ENCODE measurements around the gene PACSIN3. TPM values are rescaled to one million over a fixed set of nuclear protein-coding genes. Genes with fewer than 3 reads are reported as not detected.

PACSIN3 gene
- total RNA-seq, 1 donor from 2014 or later, result 56.4 TPM

DNA sequence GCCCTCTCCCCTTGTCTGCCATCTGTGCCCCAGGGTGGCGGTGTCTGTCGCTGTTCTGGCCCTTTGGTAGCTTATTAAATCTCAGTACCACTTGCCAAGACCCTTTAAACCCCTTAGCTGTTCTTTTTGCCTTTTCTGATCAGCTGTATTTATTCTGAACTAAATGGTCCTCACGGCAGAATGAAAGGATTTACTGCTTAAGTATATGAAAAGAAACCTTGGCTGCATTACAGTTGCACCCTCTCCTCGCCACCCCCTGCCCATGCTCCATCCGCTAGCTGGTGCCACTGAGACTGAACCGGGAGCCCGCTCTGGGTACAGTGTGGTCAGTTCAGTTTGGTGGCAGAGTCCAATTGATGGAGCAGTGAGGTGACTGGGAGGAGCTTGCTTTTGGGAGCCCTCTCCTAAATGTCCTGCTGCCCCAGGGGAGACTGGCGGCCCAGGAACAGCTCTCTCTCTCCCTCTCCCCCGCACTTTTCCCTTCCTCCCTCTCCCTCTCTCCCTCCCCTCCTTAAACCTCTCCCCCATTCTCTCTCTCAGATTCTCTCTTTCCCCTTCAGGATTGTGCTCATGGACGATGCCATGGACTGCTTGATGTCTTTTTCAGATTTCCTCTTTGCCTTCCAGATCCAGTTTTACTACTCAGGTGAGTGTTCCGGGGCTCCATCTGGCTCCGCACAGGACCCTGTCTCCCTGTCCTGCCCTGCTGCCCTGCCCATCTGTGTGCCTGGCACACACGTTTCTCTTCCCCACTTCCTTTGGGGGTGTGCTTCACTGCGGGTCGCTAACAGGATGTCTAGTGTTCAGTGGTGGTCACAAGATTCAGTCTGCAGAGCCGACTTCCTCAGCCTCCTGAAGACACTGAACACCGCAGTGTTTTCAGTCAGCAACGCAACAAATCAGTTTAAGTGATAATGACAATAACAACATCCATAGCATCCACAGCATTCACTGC, 31.3 kb downstream of the PACSIN3 start:
- H3K27me3 Mint-ChIP-seq (ENCODE audit: low read depth), result no peaks in the 10 kb centered on the region
- peaks cover 11% of the 10 kb centered on the region for H3K4me1 Mint-ChIP-seq
- no peaks in the 10 kb centered on the region for H3K9me3 Mint-ChIP-seq
- TF ChIP-seq, protein P1, sequence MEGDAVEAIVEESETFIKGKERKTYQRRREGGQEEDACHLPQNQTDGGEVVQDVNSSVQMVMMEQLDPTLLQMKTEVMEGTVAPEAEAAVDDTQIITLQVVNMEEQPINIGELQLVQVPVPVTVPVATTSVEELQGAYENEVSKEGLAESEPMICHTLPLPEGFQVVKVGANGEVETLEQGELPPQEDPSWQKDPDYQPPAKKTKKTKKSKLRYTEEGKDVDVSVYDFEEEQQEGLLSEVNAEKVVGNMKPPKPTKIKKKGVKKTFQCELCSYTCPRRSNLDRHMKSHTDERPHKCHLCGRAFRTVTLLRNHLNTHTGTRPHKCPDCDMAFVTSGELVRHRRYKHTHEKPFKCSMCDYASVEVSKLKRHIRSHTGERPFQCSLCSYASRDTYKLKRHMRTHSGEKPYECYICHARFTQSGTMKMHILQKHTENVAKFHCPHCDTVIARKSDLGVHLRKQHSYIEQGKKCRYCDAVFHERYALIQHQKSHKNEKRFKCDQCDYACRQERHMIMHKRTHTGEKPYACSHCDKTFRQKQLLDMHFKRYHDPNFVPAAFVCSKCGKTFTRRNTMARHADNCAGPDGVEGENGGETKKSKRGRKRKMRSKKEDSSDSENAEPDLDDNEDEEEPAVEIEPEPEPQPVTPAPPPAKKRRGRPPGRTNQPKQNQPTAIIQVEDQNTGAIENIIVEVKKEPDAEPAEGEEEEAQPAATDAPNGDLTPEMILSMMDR (conservative IDR thresholded peaks at IDR 0.05), result no peak
- H3K27ac Mint-ChIP-seq (ENCODE audit: unreplicated experiment), result no peak overlapping the region
- DNase-seq (ENCODE audit: low read depth, low spot score), result no peak
- H3K36me3 Mint-ChIP-seq (ENCODE audit: low read depth), result no peaks in the 10 kb centered on the region
- H3K4me3 Mint-ChIP-seq, result no peak overlapping the region

DNA sequence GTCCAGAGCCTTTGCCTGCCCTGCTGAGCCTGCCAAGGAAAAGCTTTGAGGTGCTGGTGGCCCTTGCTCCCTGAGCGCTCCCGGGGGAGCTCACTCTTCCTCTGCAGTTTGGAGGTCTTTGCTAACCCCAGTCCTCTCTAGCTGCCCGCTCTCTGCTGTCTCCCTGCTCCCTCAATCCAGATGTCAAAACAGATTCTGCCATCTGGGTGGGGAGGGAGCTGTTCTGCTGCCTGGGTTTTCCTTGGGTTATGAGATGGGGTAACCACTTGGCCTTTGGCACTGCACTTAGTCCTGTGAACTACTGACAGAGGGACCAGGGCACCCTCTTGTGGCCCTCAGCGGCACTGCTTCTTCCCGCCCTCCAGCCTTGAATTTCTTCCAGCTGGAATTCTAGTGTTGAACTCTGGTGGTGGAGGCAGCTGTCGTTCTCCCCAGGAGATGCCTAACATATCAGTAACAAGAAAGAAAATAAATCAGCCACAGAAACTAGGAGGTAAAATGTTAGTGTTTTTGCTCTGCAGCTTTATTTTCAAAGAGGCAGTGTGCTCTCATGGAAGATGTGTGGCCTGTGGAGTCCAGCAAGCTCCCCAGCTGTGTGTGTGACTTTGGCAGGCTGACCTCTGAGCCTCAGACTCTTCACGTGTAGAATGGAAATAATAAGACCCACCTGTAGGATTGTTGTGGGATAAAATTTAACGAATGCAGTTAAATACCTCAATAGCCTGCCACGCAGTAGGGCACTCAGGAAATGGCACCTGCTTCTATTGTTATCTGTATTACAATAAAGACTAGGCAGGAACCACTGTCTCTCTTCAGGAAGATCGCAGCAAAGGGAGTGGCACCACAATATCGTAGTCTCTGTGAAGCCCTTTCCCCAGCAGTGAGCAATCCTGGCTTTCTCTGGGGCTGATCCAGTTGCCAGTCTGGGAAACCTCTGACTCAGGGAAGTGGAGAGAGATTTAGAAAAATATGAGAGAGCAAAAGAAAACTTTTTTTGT, 33.0 kb downstream of the PACSIN3 start:
- TF ChIP-seq, protein P1 (conservative IDR thresholded peaks at IDR 0.05), result peak; percentile 98

DNA sequence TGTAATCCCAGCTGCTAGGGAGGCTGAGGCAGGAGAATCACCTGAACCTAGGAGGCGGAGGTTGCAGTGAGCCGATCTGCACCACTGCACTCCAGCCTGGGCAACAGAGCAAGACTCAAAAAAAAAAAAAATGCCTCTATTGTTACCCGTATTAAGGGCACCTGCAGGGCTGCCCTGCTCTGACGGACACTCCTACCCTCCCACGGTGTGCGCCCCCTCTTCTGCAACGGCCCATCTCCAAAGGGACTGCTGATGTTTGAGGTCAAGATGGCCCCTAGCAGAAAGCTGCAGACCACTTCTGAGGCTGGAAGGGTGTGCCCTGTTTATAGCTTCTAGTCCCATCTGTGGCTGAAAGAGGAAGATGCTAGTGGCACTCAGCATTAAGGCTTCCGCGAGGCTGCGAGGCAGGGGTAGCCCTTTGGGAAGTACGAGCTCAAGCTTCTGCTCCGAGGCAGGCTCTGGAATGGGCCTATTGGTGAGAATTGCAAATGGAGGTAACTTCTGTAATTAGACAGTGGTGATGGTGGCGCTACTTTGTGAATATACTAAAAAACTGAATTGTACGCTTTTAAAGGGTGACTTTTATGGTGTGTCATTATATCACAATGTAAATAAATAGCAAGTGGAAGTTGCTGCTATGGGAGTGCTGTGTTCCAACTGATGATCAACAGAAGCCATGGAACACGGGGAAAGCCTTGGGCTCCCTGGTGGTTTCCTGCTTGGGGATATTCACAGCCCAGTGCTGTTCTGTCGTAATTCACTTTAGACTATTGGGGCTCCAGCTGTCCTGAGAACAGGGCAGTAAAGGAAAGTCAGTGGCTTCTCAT, 33.9 kb downstream of the PACSIN3 start:
- H3K27me3 Mint-ChIP-seq (ENCODE audit: low read depth), result no peaks in the 10 kb centered on the region
- H3K36me3 Mint-ChIP-seq (ENCODE audit: low read depth), result no peaks in the 10 kb centered on the region
- DNase-seq (ENCODE audit: low read depth, low spot score), result no peak
- H3K4me1 Mint-ChIP-seq, result peaks cover 11% of the 10 kb centered on the region
- H3K27ac Mint-ChIP-seq (ENCODE audit: unreplicated experiment), result no peak overlapping the region
- H3K9me3 Mint-ChIP-seq, result no peaks in the 10 kb centered on the region
- no peak overlapping the region for H3K4me3 Mint-ChIP-seq
- TF ChIP-seq, protein P1 (conservative IDR thresholded peaks at IDR 0.05), result no peak

More for the DNA sequence above, 33.0 kb downstream of the PACSIN3 start:
- Mint-ChIP-seq H3K4me1 (peaks cover 11% of the 10 kb centered on the region), H3K27ac (ENCODE audit: unreplicated experiment) (no peak overlapping the region), H3K27me3 (ENCODE audit: low read depth) (no peaks in the 10 kb centered on the region), H3K9me3 (no peaks in the 10 kb centered on the region), H3K4me3 (peak overlapping the region; percentile 8), H3K36me3 (ENCODE audit: low read depth) (no peaks in the 10 kb centered on the region)
- peak; percentile 86 for DNase-seq (ENCODE audit: low read depth, low spot score)

DNA sequence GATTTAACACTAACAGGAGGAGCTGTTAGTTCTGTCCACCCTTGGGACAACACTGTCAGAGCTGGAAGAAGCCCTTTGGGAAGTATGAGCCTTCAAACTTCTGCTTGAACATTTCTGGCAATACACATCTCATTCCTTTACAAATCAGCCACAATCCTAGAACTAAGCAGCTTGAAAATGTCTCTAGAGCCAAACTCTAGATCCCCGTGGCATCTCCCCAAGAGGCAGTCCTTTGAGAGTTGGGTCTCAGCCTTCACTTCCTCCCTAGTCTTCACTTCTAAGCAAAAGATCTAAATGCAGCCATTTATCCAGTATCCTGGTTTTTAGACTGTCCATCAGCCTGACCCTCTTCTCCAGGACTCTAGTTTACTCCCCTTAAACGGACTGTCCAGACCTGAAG, 36.5 kb downstream of the PACSIN3 start:
- Mint-ChIP-seq H3K36me3 (ENCODE audit: low read depth) (no peaks in the 10 kb centered on the region), H3K4me1 (peaks cover 6% of the 10 kb centered on the region), H3K4me3 (no peak overlapping the region), H3K27ac (ENCODE audit: unreplicated experiment) (no peak overlapping the region), H3K27me3 (ENCODE audit: low read depth) (no peaks in the 10 kb centered on the region), H3K9me3 (no peaks in the 10 kb centered on the region)
- DNase-seq (ENCODE audit: low read depth, low spot score), result no peak
- TF ChIP-seq, protein P1 (conservative IDR thresholded peaks at IDR 0.05), result no peak

All from neural crest cell (in vitro differentiated cells).